Posterior cingulate gyrus (tissue), 11 donors: ENCODE results near the gene SAMD4A.
"Not testable (repeated sequence)": the region's sequence is repeated elsewhere in the genome, so short reads cannot be mapped to it uniquely, and the experiment has no call there.

Experiments
- DNase-seq, 10 donors: peaks; one replicate each; pipeline versions ENCODE4 v3.0.0 to v3.0.0-alpha.2; 2020 to 2021; ENCODE audit warnings: mixed read lengths in 3 of 10
- intact Hi-C: fragments of 100-400 bp; cut with DNase I; formaldehyde crosslinking; loops from one replicate; pipeline ENCODE4 v1.15.1; 2023

SAMD4A gene

GRCh38 chr14:54787261-54787660 lies 220.3 kb downstream of the SAMD4A start:
- intact Hi-C loops, result no loop called here
- DNase-seq, result no peak

- no peak for DNase-seq
- intact Hi-C loops, result no loop called here
These were observed 221.8 kb downstream of the SAMD4A start for GRCh38 chr14:54788701-54789100.

- intact Hi-C loops, result no loop called here
- no peak for DNase-seq
These were observed 222.2 kb downstream of the SAMD4A start for GRCh38 chr14:54789166-54789565.

- intact Hi-C loops, result no loop called here
- no peak for DNase-seq
These were observed 223.0 kb downstream of the SAMD4A start for GRCh38 chr14:54789781-54790480.

- intact Hi-C loops, result no loop called here
- no peak for DNase-seq
These were observed 224.1 kb downstream of the SAMD4A start for GRCh38 chr14:54791001-54791400.

- intact Hi-C loops, result no loop called here
- no peak for DNase-seq
These were observed 225.4 kb downstream of the SAMD4A start for GRCh38 chr14:54792288-54792687.

GRCh38 chr14:54794159-54794558 lies 227.2 kb downstream of the SAMD4A start:
- intact Hi-C loops, result no loop called here
- no peak for DNase-seq

- DNase-seq, result no peak
- intact Hi-C loops, result no loop called here
These were observed 227.9 kb downstream of the SAMD4A start for GRCh38 chr14:54794796-54795195.

GRCh38 chr14:54796961-54797360 lies 230.0 kb downstream of the SAMD4A start:
- intact Hi-C loops, result no loop called here
- no peak for DNase-seq

- DNase-seq, result no peak
- intact Hi-C loops, result no loop called here
These were observed 230.6 kb downstream of the SAMD4A start for GRCh38 chr14:54797556-54797955.

- intact Hi-C loops, result no loop called here
- no peak for DNase-seq
These were observed 231.1 kb downstream of the SAMD4A start for GRCh38 chr14:54797986-54798385.

GRCh38 chr14:54798465-54799124 lies 231.7 kb downstream of the SAMD4A start:
- no peak for DNase-seq
- intact Hi-C loops, result no loop called here

- intact Hi-C loops, result loop anchor here (10.0 kb wide), 1 partner anchor 237 kb away; the partner anchor contains the start of gene SAMD4A
- DNase-seq, result not testable (repeated sequence)
These were observed 234.6 kb downstream of the SAMD4A start for GRCh38 chr14:54801482-54801881.

GRCh38 chr14:54803396-54803795 lies 236.5 kb downstream of the SAMD4A start:
- intact Hi-C loops, result loop anchor here (10.0 kb wide), 1 partner anchor 239 kb away; the partner anchor contains the start of gene SAMD4A
- no peak for DNase-seq

GRCh38 chr14:54803926-54804537 lies 237.1 kb downstream of the SAMD4A start:
- intact Hi-C loops, result loop anchor here (10.0 kb wide), 1 partner anchor 239 kb away; the partner anchor contains the start of gene SAMD4A
- no peak for DNase-seq

GRCh38 chr14:54804538-54805041 lies 237.7 kb downstream of the SAMD4A start:
- peak in 2 of 10 donors; percentile 24 to 84 for DNase-seq
- intact Hi-C loops, result loop anchor here (10.0 kb wide), 1 partner anchor 240 kb away; the partner anchor contains the start of gene SAMD4A

GRCh38 chr14:54805070-54805444 lies 238.1 kb downstream of the SAMD4A start:
- intact Hi-C loops, result loop anchor here (10.0 kb wide), 1 partner anchor 240 kb away; the partner anchor contains the start of gene SAMD4A
- no peak for DNase-seq

- intact Hi-C loops, result loop anchor here (10.0 kb wide), 1 partner anchor 241 kb away; the partner anchor contains the start of gene SAMD4A
- peak; percentile 56 to 96 (median 84) for DNase-seq
These were observed 238.8 kb downstream of the SAMD4A start for GRCh38 chr14:54805445-54806322.

GRCh38 chr14:54806616-54807015 lies 239.7 kb downstream of the SAMD4A start:
- no peak for DNase-seq
- intact Hi-C loops, result loop anchor here (10.0 kb wide), 1 partner anchor 242 kb away; the partner anchor contains the start of gene SAMD4A

GRCh38 chr14:54807428-54807827 lies 240.5 kb downstream of the SAMD4A start:
- DNase-seq, result no peak
- intact Hi-C loops, result loop anchor here (10.0 kb wide), 1 partner anchor 243 kb away; the partner anchor contains the start of gene SAMD4A
